KMS-11 (cell line): ENCODE results near the gene OR51B2.

Experiments
- H2AFZ ChIP-seq: fragments of 200-600 bp; sonication (generic); 2 replicates; pipeline ENCODE4 v1.6.1; 2016; ENCODE audit warnings: antibody characterized with exemption, mixed run types, low read depth
- H3K27ac ChIP-seq: fragments of 200-600 bp; sonication (generic); 2 replicates; pipeline ENCODE4 v1.6.1; 2016; ENCODE audit warnings: mild to moderate bottlenecking, mixed run types
- H3K27me3 ChIP-seq: fragments of 200-600 bp; sonication (generic); 2 replicates; pipeline ENCODE4 v1.6.1; 2017; ENCODE audit warnings: mild to moderate bottlenecking, low read depth, mixed run types, moderate library complexity; ENCODE audit not compliant: insufficient read depth
- H3K36me3 ChIP-seq: fragments of 200-600 bp; sonication (generic); 2 replicates; pipeline ENCODE4 v1.6.1; 2017; ENCODE audit warnings: mild to moderate bottlenecking, mixed run types; ENCODE audit not compliant: insufficient read depth
- H3K4me1 ChIP-seq: fragments of 200-600 bp; sonication (generic); 2 replicates; pipeline ENCODE4 v1.6.1; 2016; ENCODE audit warnings: mild to moderate bottlenecking, low read depth, mixed run types; ENCODE audit not compliant: poor library complexity, severe bottlenecking
- H3K4me2 ChIP-seq: fragments of 200-600 bp; sonication (generic); 2 replicates; pipeline ENCODE4 v1.7.0; 2016; ENCODE audit warnings: mild to moderate bottlenecking, mixed run types
- H3K4me3 ChIP-seq: fragments of 200-600 bp; sonication (generic); IDR thresholded peaks from 2 replicates; pipeline ENCODE4 v1.6.1; 2017; ENCODE audit warnings: low read depth, low read length, mixed read lengths; ENCODE audit not compliant: insufficient read depth
- H3K79me2 ChIP-seq: fragments of 200-600 bp; sonication (generic); 2 replicates; pipeline ENCODE4 v1.6.1; 2016; ENCODE audit warnings: low read depth, mixed run types; ENCODE audit not compliant: insufficient read depth
- H3K9ac ChIP-seq: fragments of 200-600 bp; sonication (generic); 2 replicates; pipeline ENCODE4 v1.6.1; 2016; ENCODE audit warnings: mild to moderate bottlenecking, mixed run types
- H4K20me1 ChIP-seq: fragments of 200-600 bp; sonication (generic); 2 replicates; pipeline ENCODE4 v1.6.1; 2016; ENCODE audit warnings: mild to moderate bottlenecking, mixed run types; ENCODE audit not compliant: insufficient read depth
- CTCF ChIP-seq: fragments of 200-600 bp; sonication (generic); conservative IDR thresholded peaks from 2 replicates; pipeline ENCODE4 v1.6.1; 2017; ENCODE audit warnings: low read depth, mild to moderate bottlenecking, antibody characterized with exemption, low read length, moderate library complexity, mixed read lengths

Gene OR51B2

GRCh38 chr11:5274395-5274794 is 49.7 kb downstream of the OR51B2 start:
- TF ChIP-seq CTCF = no peak
- no peak overlapping the region for H2AFZ ChIP-seq
- no peak overlapping the region for H3K27ac ChIP-seq
- H3K79me2 ChIP-seq = no peaks in the 10 kb centered on the region
- H3K27me3 ChIP-seq = no peaks in the 10 kb centered on the region
- no peaks in the 10 kb centered on the region for H4K20me1 ChIP-seq
- no peak overlapping the region for H3K4me3 ChIP-seq
- H3K9ac ChIP-seq = no peak overlapping the region
- H3K4me2 ChIP-seq = no peak overlapping the region
- H3K4me1 ChIP-seq = no peaks in the 10 kb centered on the region
- no peaks in the 10 kb centered on the region for H3K36me3 ChIP-seq
